ENCODE measurements around the gene FANCC.
A peak's percentile ranks its signal among the peaks of the same experiment; 100 is the strongest.

The FANCC gene

GRCh38 chr9:95140821-95141220 is 176.7 kb downstream of the FANCC start:
- H3K36me3 Mint-ChIP-seq (ENCODE audit: low read depth): no peaks in the 10 kb centered on the region
- no peak overlapping the region for H3K27ac Mint-ChIP-seq
- H3K4me1 Mint-ChIP-seq (ENCODE audit: low read depth): peaks cover 2% of the 10 kb centered on the region
- no peak overlapping the region for H3K4me3 Mint-ChIP-seq
- H3K9me3 Mint-ChIP-seq: no peaks in the 10 kb centered on the region
- H3K27me3 Mint-ChIP-seq (ENCODE audit: low read depth): no peaks in the 10 kb centered on the region
- DNase-seq (ENCODE audit: low spot score): no peak

- Mint-ChIP-seq H3K27ac (no peak overlapping the region), H3K4me1 (ENCODE audit: low read depth) (peaks cover 2% of the 10 kb centered on the region), H3K36me3 (ENCODE audit: low read depth) (no peaks in the 10 kb centered on the region), H3K4me3 (no peak overlapping the region), H3K9me3 (no peaks in the 10 kb centered on the region), H3K27me3 (ENCODE audit: low read depth) (no peaks in the 10 kb centered on the region)
- DNase-seq (ENCODE audit: low spot score): no peak
Observed at GRCh38 chr9:95139126-95139525, 178.4 kb downstream of the FANCC start.

- Mint-ChIP-seq H3K9me3 (no peaks in the 10 kb centered on the region), H3K36me3 (ENCODE audit: low read depth) (no peaks in the 10 kb centered on the region), H3K27me3 (ENCODE audit: low read depth) (no peaks in the 10 kb centered on the region), H3K4me3 (no peak overlapping the region), H3K27ac (no peak overlapping the region), H3K4me1 (ENCODE audit: low read depth) (peaks cover 2% of the 10 kb centered on the region)
- DNase-seq (ENCODE audit: low spot score): no peak
Observed at GRCh38 chr9:95138474-95138873, 179.0 kb downstream of the FANCC start.

GRCh38 chr9:95137587-95138145 is 179.8 kb downstream of the FANCC start:
- Mint-ChIP-seq H3K27ac (peak overlapping the region; percentile 2), H3K4me3 (no peak overlapping the region), H3K27me3 (ENCODE audit: low read depth) (no peaks in the 10 kb centered on the region)

GRCh38 chr9:95135756-95136155 is 181.8 kb downstream of the FANCC start:
- no peaks in the 10 kb centered on the region for H3K27me3 Mint-ChIP-seq (ENCODE audit: low read depth)
- H3K36me3 Mint-ChIP-seq (ENCODE audit: low read depth): no peaks in the 10 kb centered on the region
- H3K4me1 Mint-ChIP-seq (ENCODE audit: low read depth): no peaks in the 10 kb centered on the region
- no peaks in the 10 kb centered on the region for H3K9me3 Mint-ChIP-seq
- H3K27ac Mint-ChIP-seq: no peak overlapping the region
- no peak overlapping the region for H3K4me3 Mint-ChIP-seq
- no peak for DNase-seq (ENCODE audit: low spot score)

More at GRCh38 chr9:95137587-95138145, 179.8 kb downstream of the FANCC start:
- Mint-ChIP-seq H3K9me3 (no peaks in the 10 kb centered on the region), H3K36me3 (ENCODE audit: low read depth) (no peaks in the 10 kb centered on the region), H3K4me1 (ENCODE audit: low read depth) (peaks cover 2% of the 10 kb centered on the region)
- no peak for DNase-seq (ENCODE audit: low spot score)

- Mint-ChIP-seq H3K27me3 (ENCODE audit: low read depth) (no peaks in the 10 kb centered on the region), H3K9me3 (no peaks in the 10 kb centered on the region), H3K4me3 (no peak overlapping the region), H3K27ac (no peak overlapping the region), H3K36me3 (ENCODE audit: low read depth) (no peaks in the 10 kb centered on the region), H3K4me1 (ENCODE audit: low read depth) (no peaks in the 10 kb centered on the region)
- no peak for DNase-seq (ENCODE audit: low spot score)
Observed at GRCh38 chr9:95134457-95134881, 183.0 kb downstream of the FANCC start.

- no peak for DNase-seq (ENCODE audit: low spot score)
- no peaks in the 10 kb centered on the region for H3K4me1 Mint-ChIP-seq (ENCODE audit: low read depth)
- no peaks in the 10 kb centered on the region for H3K9me3 Mint-ChIP-seq
- no peaks in the 10 kb centered on the region for H3K27me3 Mint-ChIP-seq (ENCODE audit: low read depth)
- H3K27ac Mint-ChIP-seq: no peak overlapping the region
- no peak overlapping the region for H3K4me3 Mint-ChIP-seq
- H3K36me3 Mint-ChIP-seq (ENCODE audit: low read depth): no peaks in the 10 kb centered on the region
Observed at GRCh38 chr9:95133325-95133705, 184.2 kb downstream of the FANCC start.

GRCh38 chr9:95132366-95133324 is 184.9 kb downstream of the FANCC start:
- Mint-ChIP-seq H3K9me3 (no peaks in the 10 kb centered on the region), H3K36me3 (ENCODE audit: low read depth) (no peaks in the 10 kb centered on the region), H3K4me1 (ENCODE audit: low read depth) (no peaks in the 10 kb centered on the region), H3K27ac (no peak overlapping the region), H3K4me3 (no peak overlapping the region), H3K27me3 (ENCODE audit: low read depth) (no peaks in the 10 kb centered on the region)
- DNase-seq (ENCODE audit: low spot score): no peak

GRCh38 chr9:95131023-95131943 is 186.2 kb downstream of the FANCC start:
- Mint-ChIP-seq H3K4me3 (no peak overlapping the region), H3K9me3 (no peaks in the 10 kb centered on the region), H3K36me3 (ENCODE audit: low read depth) (no peaks in the 10 kb centered on the region), H3K4me1 (ENCODE audit: low read depth) (no peaks in the 10 kb centered on the region), H3K27ac (no peak overlapping the region), H3K27me3 (ENCODE audit: low read depth) (no peaks in the 10 kb centered on the region)
- peak; percentile 30 for DNase-seq (ENCODE audit: low spot score)

GRCh38 chr9:95130484-95130883 is 187.0 kb downstream of the FANCC start:
- Mint-ChIP-seq H3K4me1 (ENCODE audit: low read depth) (no peaks in the 10 kb centered on the region), H3K27me3 (ENCODE audit: low read depth) (no peaks in the 10 kb centered on the region), H3K9me3 (no peaks in the 10 kb centered on the region), H3K36me3 (ENCODE audit: low read depth) (no peaks in the 10 kb centered on the region), H3K4me3 (no peak overlapping the region), H3K27ac (no peak overlapping the region)
- no peak for DNase-seq (ENCODE audit: low spot score)

- H3K27ac Mint-ChIP-seq: no peak overlapping the region
- no peaks in the 10 kb centered on the region for H3K4me1 Mint-ChIP-seq (ENCODE audit: low read depth)
- DNase-seq (ENCODE audit: low spot score): no peak
- no peaks in the 10 kb centered on the region for H3K36me3 Mint-ChIP-seq (ENCODE audit: low read depth)
- H3K4me3 Mint-ChIP-seq: no peak overlapping the region
- no peaks in the 10 kb centered on the region for H3K27me3 Mint-ChIP-seq (ENCODE audit: low read depth)
- no peaks in the 10 kb centered on the region for H3K9me3 Mint-ChIP-seq
Observed at GRCh38 chr9:95129476-95130291, 187.8 kb downstream of the FANCC start.

- H3K9me3 Mint-ChIP-seq: no peaks in the 10 kb centered on the region
- H3K36me3 Mint-ChIP-seq (ENCODE audit: low read depth): no peaks in the 10 kb centered on the region
- no peaks in the 10 kb centered on the region for H3K4me1 Mint-ChIP-seq (ENCODE audit: low read depth)
- no peak overlapping the region for H3K4me3 Mint-ChIP-seq
- DNase-seq (ENCODE audit: low spot score): no peak
- no peak overlapping the region for H3K27ac Mint-ChIP-seq
- H3K27me3 Mint-ChIP-seq (ENCODE audit: low read depth): no peaks in the 10 kb centered on the region
Observed at GRCh38 chr9:95128177-95128524, 189.4 kb downstream of the FANCC start.

All from T-helper 2 cell treated with Interferon-gamma antibody and Interleukin-4, amounts not matched to agents 5 μg/mL and 100 μg/mL, for 36 hours (primary cell).